HG03354 (cell line): Measurements from ENCODE around the gene GJD4.

Experiments
- ATAC-seq: cut with Tn5 transposase; IDR thresholded peaks from one replicate; pipeline ENCODE4 v1.9.1; 2021; ENCODE audit warnings: mild to moderate bottlenecking; ENCODE audit not compliant: unreplicated experiment, poor library complexity, severe bottlenecking

GJD4 gene

DNA sequence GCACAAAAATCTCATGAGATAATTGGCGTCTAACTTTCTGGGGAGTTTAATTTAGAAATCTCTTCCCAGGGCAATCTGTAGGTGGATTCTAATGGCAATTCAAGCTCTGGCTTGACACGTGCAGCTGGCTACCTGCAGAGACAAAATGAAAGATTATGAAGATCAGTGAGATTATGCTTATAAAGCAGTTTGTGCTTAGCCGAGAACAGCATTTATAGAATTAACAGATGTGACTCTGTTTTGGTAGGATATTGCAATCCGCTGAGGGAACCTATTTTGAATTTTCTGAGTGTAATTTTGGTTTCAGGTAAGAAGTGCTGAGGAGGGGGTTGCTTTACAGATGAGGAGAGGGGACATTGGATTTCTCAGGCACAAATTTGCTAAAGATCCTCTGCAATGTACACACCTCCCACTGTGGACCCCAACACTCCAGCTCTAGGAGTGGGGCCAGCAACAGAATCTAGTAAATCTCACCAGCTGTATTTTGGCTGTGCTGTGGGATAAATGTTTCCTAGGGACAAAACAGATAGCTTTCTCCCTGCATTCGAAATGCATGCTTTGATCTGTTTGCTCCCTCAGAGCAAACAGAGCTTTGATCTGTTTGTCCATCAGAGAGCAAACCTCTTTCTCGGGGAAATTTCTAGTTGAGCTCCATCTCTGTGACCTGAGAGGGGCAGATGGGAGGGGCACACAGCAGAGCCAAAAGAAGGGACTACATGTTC is 7.4 kb downstream of the GJD4 start:
- ATAC-seq = no peak

DNA sequence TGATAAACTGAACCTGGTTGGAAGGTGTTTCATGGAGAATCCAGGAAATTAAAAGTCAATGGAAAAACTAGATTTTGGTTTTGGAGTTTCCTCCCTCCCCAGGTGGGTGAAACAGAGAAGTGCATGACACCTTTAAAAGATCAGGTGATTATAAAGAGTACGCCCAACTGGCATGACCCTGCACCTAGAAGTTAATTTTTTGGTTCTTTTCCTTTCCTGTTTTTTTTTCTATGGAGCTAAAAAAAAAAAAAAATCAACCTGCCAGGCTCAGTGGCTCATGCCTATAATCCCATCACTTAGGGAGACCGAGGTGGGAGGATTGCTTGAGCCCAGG is 7.9 kb downstream of the GJD4 start:
- no peak for ATAC-seq

DNA sequence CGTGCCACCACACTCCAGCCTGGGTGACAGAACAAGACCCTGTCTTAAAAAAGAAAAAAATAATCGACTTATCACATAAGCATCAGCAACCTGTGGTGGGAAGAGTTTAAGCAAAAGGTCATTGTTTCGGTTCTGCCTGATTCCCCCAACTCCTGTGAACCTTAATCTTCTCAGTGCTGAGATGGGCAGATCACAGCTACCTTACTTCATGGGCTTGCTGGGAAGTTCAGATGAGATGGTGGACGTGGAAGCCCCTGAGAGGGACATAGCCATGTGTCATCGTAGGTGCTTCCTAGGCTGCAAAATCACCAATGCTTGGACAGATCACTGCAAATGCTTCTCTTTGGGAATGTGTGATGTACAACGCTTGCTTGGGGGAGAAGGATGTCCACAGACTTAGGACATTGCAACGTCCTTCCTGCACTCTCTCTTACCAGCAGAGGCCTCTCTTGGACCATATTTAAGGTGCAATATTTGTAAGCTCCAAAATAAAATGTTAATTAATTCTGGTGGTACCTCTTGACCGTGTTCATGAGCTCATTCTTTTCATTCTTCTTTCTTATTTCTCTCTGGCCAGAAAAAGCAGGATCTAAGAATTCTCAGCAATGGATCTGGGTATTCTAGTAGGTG is 8.6 kb downstream of the GJD4 start:
- no peak for ATAC-seq

DNA sequence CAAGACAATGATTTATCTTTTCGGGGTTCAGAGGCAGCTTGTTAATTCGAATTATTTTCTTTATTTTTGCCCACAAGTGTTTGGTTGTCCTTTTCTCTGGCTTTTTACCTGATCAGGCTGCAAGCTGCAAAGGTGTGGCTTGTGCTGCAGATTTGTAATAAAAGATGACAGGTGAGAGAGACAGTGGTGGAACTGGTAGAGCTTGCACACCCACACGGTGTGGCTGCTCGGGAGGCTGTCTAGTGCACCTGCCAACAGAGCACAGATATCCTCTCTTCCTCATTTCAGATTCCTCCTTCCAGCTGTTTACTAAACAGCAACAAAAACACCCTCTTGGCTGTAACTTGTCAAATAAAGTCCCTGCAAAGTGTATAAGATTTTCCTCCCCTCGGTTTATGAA is 9.2 kb downstream of the GJD4 start:
- no peak for ATAC-seq

DNA sequence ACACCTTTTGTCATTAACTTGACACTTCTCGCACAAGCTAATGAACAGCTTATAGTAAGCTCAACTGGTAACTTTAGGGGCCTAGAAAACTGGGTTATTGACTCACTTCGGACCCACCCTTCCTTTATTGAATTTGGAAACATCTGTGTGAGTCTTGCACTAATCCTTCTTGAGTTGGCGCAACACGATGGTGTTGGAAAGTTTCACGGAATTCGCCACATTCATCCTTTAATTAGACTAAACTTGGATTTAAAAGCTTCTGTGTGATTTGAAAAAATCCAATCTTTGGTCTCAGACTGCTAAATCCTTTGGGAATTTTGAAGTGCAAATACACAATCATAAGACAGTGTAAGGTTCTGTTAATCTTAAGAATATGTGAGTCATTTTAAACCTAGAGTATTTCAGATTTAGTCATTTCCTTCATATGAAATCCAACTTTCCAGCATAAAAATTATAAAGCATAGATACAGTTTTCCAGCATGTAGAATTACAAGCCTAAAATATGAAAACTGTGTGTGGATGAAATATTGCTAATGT is 21.9 kb downstream of the GJD4 start:
- ATAC-seq = no peak

DNA sequence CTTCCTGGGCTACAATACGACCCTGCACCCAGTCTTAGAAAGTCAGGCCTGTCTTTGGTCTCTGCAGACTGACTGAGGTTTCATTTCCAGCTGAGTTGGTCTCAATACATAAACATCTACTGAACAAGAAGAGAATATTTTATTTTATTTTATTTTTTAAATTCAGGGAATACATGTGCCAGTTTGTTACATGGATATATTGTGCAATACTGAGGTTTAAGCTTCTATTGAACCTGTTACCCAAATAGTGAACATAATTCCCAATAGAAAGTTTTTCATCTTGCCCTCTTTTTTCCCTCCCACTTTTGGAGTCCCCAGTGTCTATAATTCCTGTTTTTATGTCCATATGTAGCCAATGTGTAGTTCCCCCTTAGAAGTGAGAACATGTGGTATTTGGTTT is 26.3 kb downstream of the GJD4 start:
- ATAC-seq = no peak

DNA sequence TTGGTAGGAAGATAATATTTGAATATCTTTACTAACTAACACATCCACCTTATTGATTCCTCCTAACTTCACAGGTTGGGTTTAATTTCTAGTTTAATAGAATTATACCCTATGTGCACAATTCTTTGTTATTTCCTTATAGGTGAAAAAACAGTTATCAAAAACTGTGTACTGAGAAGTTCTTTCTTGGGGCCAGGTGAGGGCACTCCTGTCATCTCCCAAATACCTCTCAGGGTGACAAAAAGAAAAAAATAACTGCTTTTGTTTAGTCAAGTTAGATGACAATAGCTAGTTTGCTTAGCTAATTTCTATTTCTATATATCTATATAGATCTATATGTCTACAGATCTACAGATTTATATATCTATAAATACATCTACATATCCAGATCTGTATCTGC is 26.9 kb downstream of the GJD4 start:
- ATAC-seq = no peak

DNA sequence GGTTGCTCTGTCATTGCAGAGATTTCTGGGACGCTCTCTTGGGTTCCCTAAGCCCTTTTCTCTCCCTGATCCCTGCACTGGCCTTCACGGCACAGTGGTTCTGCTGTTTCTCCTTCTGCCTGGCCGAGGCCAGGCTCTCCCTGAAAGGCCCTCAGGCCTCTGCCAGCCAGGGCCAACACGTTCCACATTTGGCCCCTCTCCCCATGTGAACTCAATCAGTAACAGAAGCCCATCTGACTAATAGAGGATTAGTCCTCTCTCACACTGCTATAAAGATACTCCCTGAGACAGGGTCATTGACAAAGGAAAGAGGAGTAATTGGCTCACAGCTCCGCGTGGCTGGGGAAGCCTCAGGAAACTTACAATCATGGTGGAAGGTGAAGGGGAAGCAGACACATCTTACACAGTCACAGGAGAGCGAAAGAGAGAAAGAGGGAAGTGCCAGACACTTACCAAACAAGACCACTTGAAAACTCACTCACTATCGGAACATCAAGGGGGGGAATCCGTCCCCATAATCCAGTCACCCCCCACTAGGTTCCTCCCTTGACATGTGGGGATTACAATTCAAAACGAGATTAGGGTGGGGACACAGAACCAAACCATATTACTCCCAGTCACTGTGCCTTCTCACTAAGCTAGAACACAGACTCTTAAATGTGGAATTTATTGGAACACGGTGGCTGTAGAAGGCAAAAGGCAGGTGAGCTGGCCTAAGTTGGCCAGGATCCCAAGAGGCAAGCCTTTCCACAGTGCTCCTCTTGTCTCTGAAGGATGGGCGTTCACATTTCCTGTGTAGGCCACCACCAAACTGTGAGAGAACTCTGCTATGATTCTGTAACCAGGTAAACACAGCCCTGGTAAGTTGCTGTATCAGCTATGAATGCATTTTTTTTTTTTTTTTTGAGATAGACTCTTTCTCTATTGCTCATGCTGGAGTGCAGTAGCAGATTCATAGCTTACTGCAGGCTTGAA is 28.2 kb downstream of the GJD4 start:
- no peak for ATAC-seq

DNA sequence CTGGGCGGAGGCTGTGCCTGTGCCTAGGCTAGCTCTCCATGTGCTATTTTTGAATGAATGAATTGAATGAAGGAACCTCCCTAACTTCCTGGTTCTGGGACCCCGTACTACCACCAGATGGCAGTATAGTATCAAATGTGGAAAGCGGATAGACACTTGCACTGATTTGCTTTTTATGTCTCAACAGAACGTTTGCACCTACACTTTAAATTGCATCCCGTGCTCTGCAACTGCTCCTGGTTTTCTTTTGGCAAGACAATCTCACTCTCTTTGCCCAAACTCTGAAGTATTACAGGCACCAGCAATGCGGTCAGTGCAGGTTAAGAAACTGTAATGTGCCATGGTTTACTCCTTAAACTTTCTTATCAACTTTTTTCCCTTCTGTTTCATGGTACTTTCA is 30.4 kb downstream of the GJD4 start:
- peak; percentile 80 for ATAC-seq

DNA sequence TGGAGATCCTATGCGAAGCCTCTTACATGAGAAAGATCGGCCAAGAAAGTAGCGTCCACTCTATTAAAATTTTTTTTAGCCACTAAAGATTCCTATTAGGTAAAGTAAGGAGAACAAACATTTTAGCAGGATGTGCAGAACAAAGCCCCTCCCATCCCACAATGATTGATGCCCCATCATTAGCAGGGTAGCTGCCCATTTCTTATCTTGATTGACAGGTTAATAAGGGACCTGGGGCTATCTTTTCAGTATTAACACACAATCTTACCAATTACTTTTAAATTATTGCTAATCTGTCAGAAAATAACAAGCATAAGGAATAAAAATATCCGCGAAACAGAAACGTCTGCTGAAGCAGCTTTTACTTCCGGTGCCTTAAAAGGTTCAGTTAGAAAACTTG is 31.8 kb downstream of the GJD4 start:
- no peak for ATAC-seq

DNA sequence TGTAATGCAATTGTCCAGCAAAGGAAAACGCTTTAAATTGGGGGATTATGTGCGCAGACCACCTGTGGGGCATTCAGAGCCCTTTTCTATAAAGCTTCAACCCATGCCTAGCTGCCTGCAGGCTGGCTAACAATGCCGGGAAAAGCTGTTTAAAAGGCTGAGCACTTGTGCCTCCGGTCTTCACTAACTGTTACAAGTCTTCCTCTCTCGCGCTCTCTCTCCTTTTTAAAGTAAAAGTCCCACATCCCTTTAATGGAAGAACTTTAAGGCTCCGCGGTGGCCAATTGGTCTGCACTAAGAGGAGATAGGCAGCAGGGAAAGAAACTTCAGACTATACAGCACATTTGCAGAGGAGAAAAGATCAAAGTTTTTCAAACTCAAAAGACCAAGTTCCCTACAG is 32.3 kb downstream of the GJD4 start:
- no peak for ATAC-seq

DNA sequence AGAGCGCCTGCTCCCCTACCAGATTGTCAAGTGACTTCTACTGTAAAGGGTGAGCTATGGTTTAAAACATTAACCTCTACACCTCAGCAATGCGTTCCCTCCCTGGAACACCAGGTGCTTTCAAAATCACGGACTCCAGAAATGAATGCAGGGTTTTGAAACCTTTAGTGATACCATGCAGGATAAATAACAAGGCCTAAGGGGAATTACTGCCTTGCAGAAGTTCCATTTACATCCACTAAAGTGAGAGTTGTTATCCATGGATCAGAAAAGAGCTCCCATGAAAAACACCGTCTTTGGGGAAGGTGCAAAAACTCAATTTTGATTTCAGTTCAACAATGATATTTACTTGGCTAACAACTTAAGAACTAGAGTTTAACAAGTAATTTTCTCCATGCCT is 33.0 kb downstream of the GJD4 start:
- ATAC-seq = no peak

DNA sequence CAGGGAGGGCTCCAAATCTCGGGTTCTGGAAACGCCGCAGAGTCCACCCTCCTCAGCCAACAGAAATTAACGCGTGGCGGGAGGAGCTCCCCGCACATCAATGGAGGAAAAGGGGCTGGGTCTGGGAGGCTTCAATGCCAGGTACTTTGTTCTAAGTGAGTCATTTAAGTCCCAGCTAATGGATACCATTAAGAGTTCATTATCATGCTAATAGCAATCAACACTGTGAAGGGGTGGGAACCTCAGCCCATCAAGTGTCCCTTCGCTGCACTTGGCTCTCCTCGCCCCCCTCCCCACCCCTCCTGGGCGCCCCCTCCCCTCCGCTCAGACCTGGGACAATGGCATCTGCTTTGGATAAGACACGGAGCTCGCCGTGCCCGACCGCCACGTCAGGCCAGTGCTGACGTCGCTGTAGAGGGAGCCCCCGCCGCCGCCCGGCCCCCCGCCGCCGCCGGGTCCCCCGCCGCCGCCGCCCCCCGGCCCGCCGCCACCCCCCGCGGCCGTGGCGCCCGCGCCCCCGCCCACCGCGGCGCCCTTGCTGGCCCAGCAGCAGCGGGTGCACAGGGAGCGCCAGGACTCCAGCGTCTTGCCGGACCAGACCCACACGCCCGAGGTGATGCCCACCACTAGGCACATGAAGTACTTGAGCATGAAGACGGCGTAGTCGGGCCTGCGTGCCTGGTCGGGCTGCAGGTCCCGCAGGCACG is 34.0 kb downstream of the GJD4 start:
- no peak for ATAC-seq

DNA sequence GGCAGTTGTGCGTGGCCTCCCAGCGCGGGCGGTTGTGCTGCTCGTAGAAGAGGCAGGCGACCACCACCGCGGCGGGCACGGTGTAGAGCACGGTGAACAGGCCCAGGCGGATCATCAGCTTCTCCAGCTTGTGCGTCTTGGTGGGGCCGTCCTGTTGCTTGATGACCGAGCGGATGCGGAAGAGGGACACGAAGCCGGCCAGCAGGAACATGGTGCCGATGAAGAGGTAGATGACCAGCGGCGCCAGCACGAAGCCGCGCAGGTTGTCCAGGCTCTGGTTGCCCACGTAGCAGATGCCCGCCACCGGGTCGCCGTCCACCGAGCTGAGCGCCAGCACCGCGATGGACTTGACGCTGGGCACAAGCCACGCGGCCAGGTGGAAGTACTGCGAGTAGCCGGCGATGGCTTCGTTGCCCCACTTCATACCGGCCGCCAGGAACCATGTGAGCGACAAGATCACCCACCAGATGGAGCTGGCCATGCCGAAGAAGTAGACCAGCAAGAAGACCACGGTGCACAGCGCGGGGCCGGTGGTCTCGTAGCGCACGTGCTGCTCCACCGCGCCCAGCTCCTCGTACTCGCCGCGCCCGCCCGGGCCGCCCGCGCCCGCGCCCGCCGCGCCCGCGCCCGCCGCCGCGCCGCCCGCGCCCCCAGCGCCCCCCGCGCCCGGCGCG is 34.7 kb downstream of the GJD4 start:
- ATAC-seq = no peak

DNA sequence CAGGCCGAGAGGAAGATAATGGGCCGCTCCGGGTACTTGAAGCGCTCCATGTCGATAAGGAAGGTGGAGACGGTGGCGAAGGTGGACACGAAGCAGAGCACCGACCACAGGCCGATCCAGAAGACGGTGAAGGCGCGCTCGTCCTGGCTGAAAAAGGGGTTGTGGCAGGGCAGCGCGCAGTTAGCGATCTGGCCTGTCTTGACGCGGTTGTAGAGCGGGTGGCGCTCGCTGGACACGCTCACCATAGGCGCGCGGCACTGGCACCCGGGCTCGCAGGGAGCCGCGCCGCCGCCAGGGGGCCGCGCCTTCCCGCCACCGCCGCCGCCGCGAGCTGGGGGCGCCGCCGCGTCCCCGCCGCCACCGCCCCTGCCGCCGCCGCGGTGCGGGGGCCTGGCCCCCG is 35.3 kb downstream of the GJD4 start:
- ATAC-seq = peak; percentile 42

DNA sequence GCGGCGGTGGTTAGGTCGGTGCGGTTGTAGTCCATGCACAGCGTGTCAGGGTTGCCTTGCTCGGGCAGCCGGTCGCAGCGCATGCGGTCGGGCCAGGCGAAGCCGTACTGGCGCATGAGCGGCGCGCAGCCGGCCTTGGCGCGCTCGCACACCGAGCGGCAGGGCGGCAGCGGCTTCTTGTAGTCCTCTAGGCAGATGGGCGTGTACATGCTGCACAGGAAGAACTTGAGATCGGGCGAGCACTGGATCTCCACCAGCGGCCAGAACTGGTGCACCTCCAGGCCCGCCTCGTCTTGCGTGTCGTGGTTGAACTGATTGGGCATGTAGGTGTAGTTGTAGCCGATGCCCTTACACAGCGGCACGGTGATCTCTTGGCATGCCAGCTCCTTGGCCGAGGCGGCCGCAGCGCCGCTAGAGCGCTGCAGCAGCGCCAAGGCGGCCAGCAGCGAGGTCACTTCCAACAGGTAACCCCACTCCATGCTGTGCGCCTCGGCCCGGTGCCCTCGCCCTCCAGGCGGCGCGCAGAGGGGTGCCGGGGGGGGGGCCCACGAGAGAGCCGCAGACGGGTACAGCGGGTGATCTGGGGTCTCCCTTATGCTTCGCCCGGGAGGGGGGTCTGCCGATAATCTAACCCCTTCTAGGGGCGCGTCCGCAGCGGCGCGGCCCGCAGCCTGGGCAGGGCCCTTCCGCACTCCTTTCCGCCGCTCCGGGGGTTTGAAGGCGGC is 36.0 kb downstream of the GJD4 start:
- ATAC-seq = peak; percentile 41

DNA sequence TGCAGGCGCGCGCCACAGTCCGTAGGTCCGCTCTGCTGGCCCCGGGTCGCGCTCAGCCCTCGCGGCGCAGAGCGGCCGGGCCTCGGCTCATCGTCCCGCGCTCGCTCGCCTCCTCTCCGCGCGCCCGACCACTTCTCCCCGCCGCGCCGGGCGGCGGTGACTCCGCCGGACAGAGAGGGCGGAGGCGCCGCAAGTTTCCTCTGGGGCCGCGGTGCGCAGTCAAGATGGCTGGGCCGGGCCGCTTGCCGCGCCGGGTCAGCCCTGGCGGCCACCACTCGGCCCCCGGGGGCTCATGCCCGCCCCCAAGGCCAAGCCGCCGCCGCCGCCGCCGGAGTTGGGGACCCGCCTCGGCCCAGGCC is 36.5 kb downstream of the GJD4 start:
- ATAC-seq = peak; percentile 33

DNA sequence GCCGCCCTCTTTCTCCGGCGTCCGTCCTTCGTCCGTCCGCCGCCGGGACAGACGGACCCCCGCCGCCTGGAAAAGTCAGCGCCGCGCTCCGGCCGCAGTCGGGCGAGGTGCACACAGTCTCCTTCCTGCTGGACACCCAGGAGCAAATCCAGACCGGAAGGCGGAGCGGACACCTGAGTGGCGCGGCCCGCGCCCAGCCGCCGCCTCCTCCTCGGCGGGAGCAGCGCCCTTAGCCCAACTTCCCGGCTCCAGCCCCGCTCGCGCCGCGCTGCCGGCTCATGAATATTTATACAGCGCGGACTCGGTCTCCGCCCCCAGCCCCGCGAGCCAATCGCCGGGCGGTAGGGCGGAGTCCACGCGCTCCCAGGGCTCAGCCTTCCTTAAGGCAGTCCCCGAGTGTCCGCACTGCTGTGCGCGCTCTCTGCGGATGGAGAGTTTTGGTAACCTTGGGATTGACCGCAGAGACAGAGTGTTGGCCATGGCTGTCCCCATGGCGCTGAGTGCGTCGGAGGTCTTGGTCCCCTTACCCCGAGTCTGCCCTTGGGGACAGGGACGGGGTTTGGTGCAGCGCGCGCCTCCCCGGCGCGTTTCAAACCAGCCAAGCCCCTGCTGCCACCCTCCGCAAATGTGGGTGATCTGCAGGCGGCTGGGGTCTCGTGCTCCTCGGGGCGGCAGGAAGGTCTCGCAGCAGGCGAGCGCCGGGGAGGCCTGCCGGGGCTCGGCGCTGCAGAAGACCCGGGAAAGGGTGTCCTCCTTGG is 37.1 kb downstream of the GJD4 start, which contains the start of gene FZD8:
FZD8 (minus strand) TSS at position 262 of the 758 bp plus-strand sequence. CDS start 867 bp downstream, outside the sequence.
- peak; percentile 85 for ATAC-seq
